Measurements from ENCODE around the gene CRIP2. TPM values are rescaled to one million over a fixed set of nuclear protein-coding genes. Genes with fewer than 3 reads are reported as not detected.

CRIP2 gene
- total and polyA plus RNA-seq, 2 of the 8 experiments (the other 6 are each of a cell fraction or from before 2014, with no cell fraction given), result 4.2 to 13.5 TPM

- Histone ChIP-seq H3K14ac (ENCODE audit: insufficient read length) (no peak overlapping the region), H2AFZ (ENCODE audit: low read length) (no peak overlapping the region), H3K27me3 (replicated peaks in 1 of 4; ENCODE audit: control insufficient read depth in 3 of 4, extremely low read depth in 1 of 4, insufficient read depth in 3 of 4, low read length in 3 of 4) (no peaks in the 10 kb centered on the region; a peak in 2 of 7 replicates), H4K5ac (ENCODE audit: insufficient read length, low read depth, low read length) (no peak overlapping the region), H4K91ac (replicated peaks; ENCODE audit: insufficient read length, low read length) (no peak overlapping the region), H2BK12ac (ENCODE audit: low read depth, low read length) (no peak overlapping the region), H3K79me2 (ENCODE audit: control insufficient read depth in 1 of 2, insufficient read depth in 2 of 2, low read length in 2 of 2) (no peaks in the 10 kb centered on the region), H3K23me2 (ENCODE audit: low read depth, low read length) (peaks cover 5% of the 10 kb centered on the region; the same call in 1 of the 2 replicates), H4K8ac (ENCODE audit: extremely low read depth, insufficient read depth, low read length) (no peak overlapping the region; the same call in 1 of the 2 replicates), H3K27ac (ENCODE audit: low read depth, low read length) (no peak overlapping the region), H3K9ac (replicated peaks in 1 of 4; ENCODE audit: extremely low read depth in 1 of 4, low read depth in 3 of 4, low read length in 3 of 4) (no peak overlapping the region), H3K79me1 (ENCODE audit: low read depth, low read length) (no peaks in the 10 kb centered on the region), H3K36me3 (ENCODE audit: control insufficient read depth in 2 of 4, insufficient read depth in 4 of 4, low read length in 3 of 4) (no peaks in the 10 kb centered on the region; a peak in 2 of 8 replicates), H2BK15ac (ENCODE audit: low read length) (no peak overlapping the region), H3K9me3 (ENCODE audit: insufficient read depth in 2 of 2, low read depth in 1 of 2, low read length in 1 of 2) (no peaks in the 10 kb centered on the region), H2AK5ac (ENCODE audit: low read depth, low read length) (no peak overlapping the region), H3K4me2 (ENCODE audit: insufficient read depth in 1 of 2, low read depth in 2 of 2, low read length in 2 of 2) (no peak overlapping the region), H3K4ac (replicated peaks; ENCODE audit: insufficient read length, low read depth, low read length) (no peak overlapping the region), H2BK5ac (ENCODE audit: low read depth, low read length) (no peak overlapping the region), H3K18ac (ENCODE audit: extremely low read depth, low read length) (no peak overlapping the region), H4K20me1 (replicated peaks in 1 of 2; ENCODE audit: control insufficient read depth in 1 of 2, insufficient read depth in 2 of 2, low read length in 2 of 2) (peaks cover 0 to 9% of the 10 kb centered on the region in 2 experiments), H3K4me1 (replicated peaks in 1 of 4; ENCODE audit: control insufficient read depth in 3 of 4, insufficient read depth in 4 of 4, low read length in 3 of 4) (peaks cover 0 to 3% (median 0%) of the 10 kb centered on the region in 4 experiments; a peak in 4 of 7 replicates), H2BK120ac (replicated peaks; ENCODE audit: low read depth, low read length) (no peak overlapping the region), H2BK20ac (ENCODE audit: low read length) (no peak overlapping the region), H3K56ac (replicated peaks; ENCODE audit: insufficient read length, low read depth, low read length) (no peak overlapping the region), H3K23ac (ENCODE audit: insufficient read length) (no peak overlapping the region), H3K4me3 (ENCODE audit: extremely low read depth in 1 of 4, insufficient read depth in 2 of 4, low read depth in 3 of 4, low read length in 4 of 4) (no peak overlapping the region)
- FAIRE-seq, result no peak
- no peak for DNase-seq (ENCODE audit: low read depth in 1 of 2, low spot score in 2 of 2)
- WGBS, 2 experiments (ENCODE audit: extremely low coverage in 1 of 2, insufficient coverage in 1 of 2, insufficient read length in 1 of 2, insufficient replicate concordance in 2 of 2, low coverage in 1 of 2, low lambda C conversion rate in 2 of 2, missing lambda C conversion rate in 1 of 2), result 98% methylated on average over 6 of the region's 6 CpGs; no CpG with 5 or more reads in 1 of the 2 experiments
- POLR2A ChIA-PET (ENCODE audit: partially characterized antibody), result interaction anchor here (1.2 kb wide), 1 partner anchor 11 kb away, joined by 3 read pairs; no protein-coding TSS in a partner anchor
- CTCF ChIA-PET (ENCODE audit: partially characterized antibody), result no interaction called here
- TF ChIP-seq CHD1 (IDR thresholded peaks at IDR 0.05; ENCODE audit: low read depth, low read length), result no peak
- TF ChIP-seq FOSL1 (IDR thresholded peaks at IDR 0.05; ENCODE audit: insufficient read depth, low read depth, low read length), result no peak
- no peak for TF ChIP-seq BCL11A (IDR thresholded peaks at IDR 0.05; ENCODE audit: low read depth in 2 of 2, low read length in 2 of 2)
- TF ChIP-seq YY1 (IDR thresholded peaks at IDR 0.05; ENCODE audit: low read depth, low read length), result no peak
- no peak for TF ChIP-seq SIN3A (conservative IDR thresholded peaks at IDR 0.05 in 1 of 2, IDR thresholded peaks at IDR 0.05 in 1 of 2; ENCODE audit: low read depth in 1 of 2, low read length in 2 of 2)
- TF ChIP-seq CTCF (IDR thresholded peaks at IDR 0.05; ENCODE audit: control extremely low read depth in 1 of 3, insufficient read depth in 1 of 3, low read depth in 1 of 3, low read length in 3 of 3), result no peak
These were observed 19.9 kb downstream of the CRIP2 start for GRCh38 chr14:105494606-105494929.
